WTC11 (cell line): ENCODE data around the gene PGS1. TPM values are rescaled to one million over a fixed set of nuclear protein-coding genes. Genes with fewer than 3 reads are reported as not detected.

ENCODE experiments used
- ATAC-seq: fragments of 200-7000 bp; cut with Tn5 transposase; 2 replicates; pipeline ENCODE4 v1.10.0; 2021; ENCODE audit warnings: mild to moderate bottlenecking, moderate library complexity
- CTCF ChIA-PET: fragments of 300-600 bp; sonication (Branson Sonifier 250); formaldehyde crosslinking; loops from one replicate; lab custom pipeline; 2021; ENCODE audit warnings: antibody characterized with exemption; lab: Charles Lee
- POLR2A ChIA-PET: fragments of 350-600 bp; sonication (Branson Sonifier 250); formaldehyde crosslinking; loops from one replicate; lab custom pipeline; 2021; ENCODE audit warnings: antibody characterized with exemption; lab: Charles Lee
- DNase-seq: peaks from one replicate; pipeline ENCODE4 v3.0.0; 2021; ENCODE audit warnings: low spot score
- H3K27ac Mint-ChIP-seq: 2 replicates; pipeline ENCODE4 v1.8.0; 2021; ENCODE audit warnings: mixed read lengths
- H3K27me3 Mint-ChIP-seq: 2 replicates; pipeline ENCODE4 v1.8.0; 2021; ENCODE audit warnings: low read depth, mild to moderate bottlenecking, moderate library complexity, mixed read lengths
- H3K36me3 Mint-ChIP-seq: 2 replicates; pipeline ENCODE4 v1.8.0; 2021; ENCODE audit warnings: mixed read lengths
- H3K4me1 Mint-ChIP-seq: 2 replicates; pipeline ENCODE4 v1.8.0; 2022; ENCODE audit warnings: mixed read lengths
- H3K4me3 Mint-ChIP-seq: 2 replicates; pipeline ENCODE4 v1.8.0; 2021; ENCODE audit warnings: mild to moderate bottlenecking, moderate library complexity, mixed read lengths
- H3K9me3 Mint-ChIP-seq: 2 replicates; pipeline ENCODE4 v1.8.0; 2021; ENCODE audit warnings: mixed read lengths
- CREB1 ChIP-seq: sonication (generic); formaldehyde crosslinking; IDR thresholded peaks from 2 replicates; pipeline ENCODE4 v1.8.0; 2023; ENCODE audit warnings: mild to moderate bottlenecking, missing genetic modification reagents
- FOXJ3 ChIP-seq: sonication (generic); formaldehyde crosslinking; IDR thresholded peaks from 2 replicates; pipeline ENCODE4 v1.9.0; 2021; ENCODE audit warnings: missing genetic modification reagents, mild to moderate bottlenecking, borderline replicate concordance
- MYBL2 ChIP-seq: sonication (generic); formaldehyde crosslinking; IDR thresholded peaks from 2 replicates; pipeline ENCODE4 v1.8.1; 2023; ENCODE audit warnings: mild to moderate bottlenecking, moderate library complexity, missing genetic modification reagents
- NR1H2 ChIP-seq: sonication (generic); formaldehyde crosslinking; IDR thresholded peaks from 2 replicates; pipeline ENCODE4 v1.9.0; 2021; ENCODE audit warnings: mild to moderate bottlenecking, moderate library complexity, missing genetic modification reagents
- OVOL2 ChIP-seq: fragments of 250-450 bp; sonication (Bioruptor Pico); IDR thresholded peaks from 2 replicates; pipeline ENCODE4 v1.9.0; 2021; ENCODE audit warnings: mild to moderate bottlenecking, borderline replicate concordance
- SMAD3 ChIP-seq: sonication (generic); formaldehyde crosslinking; IDR thresholded peaks from 2 replicates; pipeline ENCODE4 v1.8.0; 2022; ENCODE audit warnings: missing genetic modification reagents, mild to moderate bottlenecking, borderline replicate concordance
- SP1 ChIP-seq: sonication (generic); formaldehyde crosslinking; conservative IDR thresholded peaks from 2 replicates; pipeline ENCODE4 v1.8.1; 2022; ENCODE audit warnings: missing genetic modification reagents
- ZNF219 ChIP-seq: sonication (generic); formaldehyde crosslinking; IDR thresholded peaks from 2 replicates; pipeline ENCODE4 v1.8.0; 2023; ENCODE audit warnings: missing genetic modification reagents, mild to moderate bottlenecking, borderline replicate concordance
- total RNA-seq: library from RNA; stranded (reverse); gene quantifications from 3 replicates; pipeline ENCODE4 v1.2.3, GENCODE V29; 2021
- TF ChIP-seq, protein P1 (sequence below): fragments of 250-450 bp; sonication (Bioruptor Pico); IDR thresholded peaks from 2 replicates; pipeline ENCODE4 v1.9.0; 2021; ENCODE audit warnings: mild to moderate bottlenecking, borderline replicate concordance
- TF ChIP-seq, protein P2 (sequence below): fragments of 250-450 bp; sonication (Bioruptor Pico); IDR thresholded peaks from 2 replicates; pipeline ENCODE4 v1.8.0; 2021; ENCODE audit warnings: mild to moderate bottlenecking
- TF ChIP-seq, protein P3 (sequence below): sonication (generic); formaldehyde crosslinking; IDR thresholded peaks from 2 replicates; pipeline ENCODE4 v1.8.1; 2023; ENCODE audit warnings: mild to moderate bottlenecking, missing genetic modification reagents
- TF ChIP-seq, protein P4 (sequence below): sonication (generic); formaldehyde crosslinking; IDR thresholded peaks from 2 replicates; pipeline ENCODE4 v1.8.0; 2022; ENCODE audit warnings: mild to moderate bottlenecking, missing genetic modification reagents
- TF ChIP-seq, protein P5 (sequence below): sonication (generic); formaldehyde crosslinking; IDR thresholded peaks from 2 replicates; pipeline ENCODE4 v1.8.1; 2022; ENCODE audit warnings: mild to moderate bottlenecking, moderate library complexity, missing genetic modification reagents
- TF ChIP-seq, protein P6 (sequence below): fragments of 200-600 bp; IDR thresholded peaks from 2 replicates; pipeline ENCODE4 v1.8.0; 2022; ENCODE audit warnings: antibody characterized with exemption
- TF ChIP-seq, protein P7 (sequence below): sonication (generic); formaldehyde crosslinking; IDR thresholded peaks from 2 replicates; pipeline ENCODE4 v1.8.0; 2022; ENCODE audit warnings: mild to moderate bottlenecking, missing genetic modification reagents
- TF ChIP-seq, protein P8 (sequence below): sonication (generic); formaldehyde crosslinking; IDR thresholded peaks from 2 replicates; pipeline ENCODE4 v1.8.1; 2022; ENCODE audit warnings: mild to moderate bottlenecking, missing genetic modification reagents, moderate library complexity, borderline replicate concordance
- TF ChIP-seq, protein P9 (sequence below): sonication (generic); formaldehyde crosslinking; conservative IDR thresholded peaks from 2 replicates; pipeline ENCODE4 v1.8.1; 2022; ENCODE audit warnings: mild to moderate bottlenecking, missing genetic modification reagents
- TF ChIP-seq, protein P10 (sequence below): sonication (generic); formaldehyde crosslinking; IDR thresholded peaks from 2 replicates; pipeline ENCODE4 v1.8.0; 2023; ENCODE audit warnings: mild to moderate bottlenecking, missing genetic modification reagents

The PGS1 gene
- total RNA-seq, 1 experiment from 2014 or later: 51.4 TPM

DNA sequence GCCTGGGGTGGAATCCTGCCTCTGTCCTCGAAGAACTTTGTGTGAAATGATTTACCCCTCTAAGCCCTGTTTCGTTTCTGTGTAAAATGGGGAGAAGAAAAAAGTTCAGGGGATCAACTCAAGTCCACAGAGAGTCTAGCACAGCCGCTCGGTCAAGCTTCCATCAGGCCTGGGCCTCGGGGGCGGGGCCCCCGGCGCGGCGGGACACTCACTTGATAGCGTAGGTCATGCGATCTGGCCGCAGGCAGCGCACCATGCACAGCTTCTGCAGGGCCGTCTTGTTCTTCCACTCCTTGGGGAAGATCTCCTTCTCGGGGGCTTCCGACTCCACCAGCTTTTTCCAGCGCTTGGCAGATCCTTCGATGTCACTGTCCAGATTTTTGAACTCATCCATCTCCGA, 65.9 kb downstream of the PGS1 start:
- H3K9me3 Mint-ChIP-seq: peaks cover 10% of the 10 kb centered on the region
- CTCF ChIA-PET: interaction anchor here (0.7 to 1.4 kb wide), 4 partner anchors 22 to 100 kb away, joined by 3 to 9 read pairs (median 4); no protein-coding TSS in a partner anchor
- H3K27ac Mint-ChIP-seq: no peak overlapping the region
- no peaks in the 10 kb centered on the region for H3K4me1 Mint-ChIP-seq
- peaks cover 5% of the 10 kb centered on the region; the same call in 1 of the 2 replicates for H3K36me3 Mint-ChIP-seq
- DNase-seq (no peak), ATAC-seq (no peak)
- no peak overlapping the region for H3K4me3 Mint-ChIP-seq
- H3K27me3 Mint-ChIP-seq: no peaks in the 10 kb centered on the region
- POLR2A ChIA-PET: interaction anchor here (0.5 kb wide), 1 partner anchor 36 kb away, joined by 4 read pairs; no protein-coding TSS in a partner anchor
- TF ChIP-seq, protein P1, sequence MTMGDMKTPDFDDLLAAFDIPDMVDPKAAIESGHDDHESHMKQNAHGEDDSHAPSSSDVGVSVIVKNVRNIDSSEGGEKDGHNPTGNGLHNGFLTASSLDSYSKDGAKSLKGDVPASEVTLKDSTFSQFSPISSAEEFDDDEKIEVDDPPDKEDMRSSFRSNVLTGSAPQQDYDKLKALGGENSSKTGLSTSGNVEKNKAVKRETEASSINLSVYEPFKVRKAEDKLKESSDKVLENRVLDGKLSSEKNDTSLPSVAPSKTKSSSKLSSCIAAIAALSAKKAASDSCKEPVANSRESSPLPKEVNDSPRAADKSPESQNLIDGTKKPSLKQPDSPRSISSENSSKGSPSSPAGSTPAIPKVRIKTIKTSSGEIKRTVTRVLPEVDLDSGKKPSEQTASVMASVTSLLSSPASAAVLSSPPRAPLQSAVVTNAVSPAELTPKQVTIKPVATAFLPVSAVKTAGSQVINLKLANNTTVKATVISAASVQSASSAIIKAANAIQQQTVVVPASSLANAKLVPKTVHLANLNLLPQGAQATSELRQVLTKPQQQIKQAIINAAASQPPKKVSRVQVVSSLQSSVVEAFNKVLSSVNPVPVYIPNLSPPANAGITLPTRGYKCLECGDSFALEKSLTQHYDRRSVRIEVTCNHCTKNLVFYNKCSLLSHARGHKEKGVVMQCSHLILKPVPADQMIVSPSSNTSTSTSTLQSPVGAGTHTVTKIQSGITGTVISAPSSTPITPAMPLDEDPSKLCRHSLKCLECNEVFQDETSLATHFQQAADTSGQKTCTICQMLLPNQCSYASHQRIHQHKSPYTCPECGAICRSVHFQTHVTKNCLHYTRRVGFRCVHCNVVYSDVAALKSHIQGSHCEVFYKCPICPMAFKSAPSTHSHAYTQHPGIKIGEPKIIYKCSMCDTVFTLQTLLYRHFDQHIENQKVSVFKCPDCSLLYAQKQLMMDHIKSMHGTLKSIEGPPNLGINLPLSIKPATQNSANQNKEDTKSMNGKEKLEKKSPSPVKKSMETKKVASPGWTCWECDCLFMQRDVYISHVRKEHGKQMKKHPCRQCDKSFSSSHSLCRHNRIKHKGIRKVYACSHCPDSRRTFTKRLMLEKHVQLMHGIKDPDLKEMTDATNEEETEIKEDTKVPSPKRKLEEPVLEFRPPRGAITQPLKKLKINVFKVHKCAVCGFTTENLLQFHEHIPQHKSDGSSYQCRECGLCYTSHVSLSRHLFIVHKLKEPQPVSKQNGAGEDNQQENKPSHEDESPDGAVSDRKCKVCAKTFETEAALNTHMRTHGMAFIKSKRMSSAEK: no peak
- TF ChIP-seq, protein P2, sequence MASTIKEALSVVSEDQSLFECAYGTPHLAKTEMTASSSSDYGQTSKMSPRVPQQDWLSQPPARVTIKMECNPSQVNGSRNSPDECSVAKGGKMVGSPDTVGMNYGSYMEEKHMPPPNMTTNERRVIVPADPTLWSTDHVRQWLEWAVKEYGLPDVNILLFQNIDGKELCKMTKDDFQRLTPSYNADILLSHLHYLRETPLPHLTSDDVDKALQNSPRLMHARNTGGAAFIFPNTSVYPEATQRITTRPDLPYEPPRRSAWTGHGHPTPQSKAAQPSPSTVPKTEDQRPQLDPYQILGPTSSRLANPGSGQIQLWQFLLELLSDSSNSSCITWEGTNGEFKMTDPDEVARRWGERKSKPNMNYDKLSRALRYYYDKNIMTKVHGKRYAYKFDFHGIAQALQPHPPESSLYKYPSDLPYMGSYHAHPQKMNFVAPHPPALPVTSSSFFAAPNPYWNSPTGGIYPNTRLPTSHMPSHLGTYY: no peak
- TF ChIP-seq FOXJ3 (CRISPR knock-in tag): no peak
- TF ChIP-seq ZNF219 (CRISPR knock-in tag): no peak
- TF ChIP-seq, protein P3, sequence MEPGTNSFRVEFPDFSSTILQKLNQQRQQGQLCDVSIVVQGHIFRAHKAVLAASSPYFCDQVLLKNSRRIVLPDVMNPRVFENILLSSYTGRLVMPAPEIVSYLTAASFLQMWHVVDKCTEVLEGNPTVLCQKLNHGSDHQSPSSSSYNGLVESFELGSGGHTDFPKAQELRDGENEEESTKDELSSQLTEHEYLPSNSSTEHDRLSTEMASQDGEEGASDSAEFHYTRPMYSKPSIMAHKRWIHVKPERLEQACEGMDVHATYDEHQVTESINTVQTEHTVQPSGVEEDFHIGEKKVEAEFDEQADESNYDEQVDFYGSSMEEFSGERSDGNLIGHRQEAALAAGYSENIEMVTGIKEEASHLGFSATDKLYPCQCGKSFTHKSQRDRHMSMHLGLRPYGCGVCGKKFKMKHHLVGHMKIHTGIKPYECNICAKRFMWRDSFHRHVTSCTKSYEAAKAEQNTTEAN (CRISPR knock-in tag): no peak
- TF ChIP-seq SMAD3 (CRISPR knock-in tag): no peak
- TF ChIP-seq MYBL2 (CRISPR knock-in tag): no peak
- TF ChIP-seq, protein P4, sequence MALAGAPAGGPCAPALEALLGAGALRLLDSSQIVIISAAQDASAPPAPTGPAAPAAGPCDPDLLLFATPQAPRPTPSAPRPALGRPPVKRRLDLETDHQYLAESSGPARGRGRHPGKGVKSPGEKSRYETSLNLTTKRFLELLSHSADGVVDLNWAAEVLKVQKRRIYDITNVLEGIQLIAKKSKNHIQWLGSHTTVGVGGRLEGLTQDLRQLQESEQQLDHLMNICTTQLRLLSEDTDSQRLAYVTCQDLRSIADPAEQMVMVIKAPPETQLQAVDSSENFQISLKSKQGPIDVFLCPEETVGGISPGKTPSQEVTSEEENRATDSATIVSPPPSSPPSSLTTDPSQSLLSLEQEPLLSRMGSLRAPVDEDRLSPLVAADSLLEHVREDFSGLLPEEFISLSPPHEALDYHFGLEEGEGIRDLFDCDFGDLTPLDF (CRISPR knock-in tag): no peak
- TF ChIP-seq, protein P5, sequence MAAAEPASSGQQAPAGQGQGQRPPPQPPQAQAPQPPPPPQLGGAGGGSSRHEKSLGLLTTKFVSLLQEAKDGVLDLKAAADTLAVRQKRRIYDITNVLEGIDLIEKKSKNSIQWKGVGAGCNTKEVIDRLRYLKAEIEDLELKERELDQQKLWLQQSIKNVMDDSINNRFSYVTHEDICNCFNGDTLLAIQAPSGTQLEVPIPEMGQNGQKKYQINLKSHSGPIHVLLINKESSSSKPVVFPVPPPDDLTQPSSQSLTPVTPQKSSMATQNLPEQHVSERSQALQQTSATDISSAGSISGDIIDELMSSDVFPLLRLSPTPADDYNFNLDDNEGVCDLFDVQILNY (CRISPR knock-in tag): no peak
- TF ChIP-seq, protein P6, sequence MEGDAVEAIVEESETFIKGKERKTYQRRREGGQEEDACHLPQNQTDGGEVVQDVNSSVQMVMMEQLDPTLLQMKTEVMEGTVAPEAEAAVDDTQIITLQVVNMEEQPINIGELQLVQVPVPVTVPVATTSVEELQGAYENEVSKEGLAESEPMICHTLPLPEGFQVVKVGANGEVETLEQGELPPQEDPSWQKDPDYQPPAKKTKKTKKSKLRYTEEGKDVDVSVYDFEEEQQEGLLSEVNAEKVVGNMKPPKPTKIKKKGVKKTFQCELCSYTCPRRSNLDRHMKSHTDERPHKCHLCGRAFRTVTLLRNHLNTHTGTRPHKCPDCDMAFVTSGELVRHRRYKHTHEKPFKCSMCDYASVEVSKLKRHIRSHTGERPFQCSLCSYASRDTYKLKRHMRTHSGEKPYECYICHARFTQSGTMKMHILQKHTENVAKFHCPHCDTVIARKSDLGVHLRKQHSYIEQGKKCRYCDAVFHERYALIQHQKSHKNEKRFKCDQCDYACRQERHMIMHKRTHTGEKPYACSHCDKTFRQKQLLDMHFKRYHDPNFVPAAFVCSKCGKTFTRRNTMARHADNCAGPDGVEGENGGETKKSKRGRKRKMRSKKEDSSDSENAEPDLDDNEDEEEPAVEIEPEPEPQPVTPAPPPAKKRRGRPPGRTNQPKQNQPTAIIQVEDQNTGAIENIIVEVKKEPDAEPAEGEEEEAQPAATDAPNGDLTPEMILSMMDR: no peak
- TF ChIP-seq, protein P7, sequence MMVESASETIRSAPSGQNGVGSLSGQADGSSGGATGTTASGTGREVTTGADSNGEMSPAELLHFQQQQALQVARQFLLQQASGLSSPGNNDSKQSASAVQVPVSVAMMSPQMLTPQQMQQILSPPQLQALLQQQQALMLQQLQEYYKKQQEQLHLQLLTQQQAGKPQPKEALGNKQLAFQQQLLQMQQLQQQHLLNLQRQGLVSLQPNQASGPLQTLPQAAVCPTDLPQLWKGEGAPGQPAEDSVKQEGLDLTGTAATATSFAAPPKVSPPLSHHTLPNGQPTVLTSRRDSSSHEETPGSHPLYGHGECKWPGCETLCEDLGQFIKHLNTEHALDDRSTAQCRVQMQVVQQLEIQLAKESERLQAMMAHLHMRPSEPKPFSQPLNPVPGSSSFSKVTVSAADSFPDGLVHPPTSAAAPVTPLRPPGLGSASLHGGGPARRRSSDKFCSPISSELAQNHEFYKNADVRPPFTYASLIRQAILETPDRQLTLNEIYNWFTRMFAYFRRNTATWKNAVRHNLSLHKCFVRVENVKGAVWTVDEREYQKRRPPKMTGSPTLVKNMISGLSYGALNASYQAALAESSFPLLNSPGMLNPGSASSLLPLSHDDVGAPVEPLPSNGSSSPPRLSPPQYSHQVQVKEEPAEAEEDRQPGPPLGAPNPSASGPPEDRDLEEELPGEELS (CRISPR knock-in tag): no peak
- TF ChIP-seq, protein P8, sequence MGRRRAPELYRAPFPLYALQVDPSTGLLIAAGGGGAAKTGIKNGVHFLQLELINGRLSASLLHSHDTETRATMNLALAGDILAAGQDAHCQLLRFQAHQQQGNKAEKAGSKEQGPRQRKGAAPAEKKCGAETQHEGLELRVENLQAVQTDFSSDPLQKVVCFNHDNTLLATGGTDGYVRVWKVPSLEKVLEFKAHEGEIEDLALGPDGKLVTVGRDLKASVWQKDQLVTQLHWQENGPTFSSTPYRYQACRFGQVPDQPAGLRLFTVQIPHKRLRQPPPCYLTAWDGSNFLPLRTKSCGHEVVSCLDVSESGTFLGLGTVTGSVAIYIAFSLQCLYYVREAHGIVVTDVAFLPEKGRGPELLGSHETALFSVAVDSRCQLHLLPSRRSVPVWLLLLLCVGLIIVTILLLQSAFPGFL (CRISPR knock-in tag): no peak
- no peak for TF ChIP-seq SP1 (CRISPR knock-in tag)
- TF ChIP-seq OVOL2 (CRISPR knock-in tag): no peak
- TF ChIP-seq, protein P9, sequence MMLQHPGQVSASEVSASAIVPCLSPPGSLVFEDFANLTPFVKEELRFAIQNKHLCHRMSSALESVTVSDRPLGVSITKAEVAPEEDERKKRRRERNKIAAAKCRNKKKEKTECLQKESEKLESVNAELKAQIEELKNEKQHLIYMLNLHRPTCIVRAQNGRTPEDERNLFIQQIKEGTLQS (CRISPR knock-in tag): no peak
- no peak for TF ChIP-seq CREB1
- TF ChIP-seq, protein P10, sequence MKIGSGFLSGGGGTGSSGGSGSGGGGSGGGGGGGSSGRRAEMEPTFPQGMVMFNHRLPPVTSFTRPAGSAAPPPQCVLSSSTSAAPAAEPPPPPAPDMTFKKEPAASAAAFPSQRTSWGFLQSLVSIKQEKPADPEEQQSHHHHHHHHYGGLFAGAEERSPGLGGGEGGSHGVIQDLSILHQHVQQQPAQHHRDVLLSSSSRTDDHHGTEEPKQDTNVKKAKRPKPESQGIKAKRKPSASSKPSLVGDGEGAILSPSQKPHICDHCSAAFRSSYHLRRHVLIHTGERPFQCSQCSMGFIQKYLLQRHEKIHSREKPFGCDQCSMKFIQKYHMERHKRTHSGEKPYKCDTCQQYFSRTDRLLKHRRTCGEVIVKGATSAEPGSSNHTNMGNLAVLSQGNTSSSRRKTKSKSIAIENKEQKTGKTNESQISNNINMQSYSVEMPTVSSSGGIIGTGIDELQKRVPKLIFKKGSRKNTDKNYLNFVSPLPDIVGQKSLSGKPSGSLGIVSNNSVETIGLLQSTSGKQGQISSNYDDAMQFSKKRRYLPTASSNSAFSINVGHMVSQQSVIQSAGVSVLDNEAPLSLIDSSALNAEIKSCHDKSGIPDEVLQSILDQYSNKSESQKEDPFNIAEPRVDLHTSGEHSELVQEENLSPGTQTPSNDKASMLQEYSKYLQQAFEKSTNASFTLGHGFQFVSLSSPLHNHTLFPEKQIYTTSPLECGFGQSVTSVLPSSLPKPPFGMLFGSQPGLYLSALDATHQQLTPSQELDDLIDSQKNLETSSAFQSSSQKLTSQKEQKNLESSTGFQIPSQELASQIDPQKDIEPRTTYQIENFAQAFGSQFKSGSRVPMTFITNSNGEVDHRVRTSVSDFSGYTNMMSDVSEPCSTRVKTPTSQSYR (CRISPR knock-in tag): no peak
- TF ChIP-seq NR1H2 (CRISPR knock-in tag): no peak
